Activated T-cell treated with anti-CD3 and anti-CD28 coated beads, Interleukin-2, amount 50 U/mL, for 24 hours (primary cell): ENCODE measurements around the gene LEMD1.

Source experiments
- DNase-seq: peaks from one replicate; pipeline ENCODE4 v3.0.0-alpha.2; 2020
- H3K27ac Mint-ChIP-seq: 2 replicates; pipeline ENCODE4 v1.8.0; 2020; ENCODE audit warnings: mild to moderate bottlenecking, mixed read lengths
- H3K27me3 Mint-ChIP-seq: 2 replicates; pipeline ENCODE4 v1.8.0; 2020; ENCODE audit warnings: mixed read lengths
- H3K36me3 Mint-ChIP-seq: 2 replicates; pipeline ENCODE4 v1.8.0; 2020; ENCODE audit warnings: low read depth, mixed read lengths
- H3K4me1 Mint-ChIP-seq: 2 replicates; pipeline ENCODE4 v1.8.0; 2020; ENCODE audit warnings: low read depth, mixed read lengths
- H3K4me3 Mint-ChIP-seq: 2 replicates; pipeline ENCODE4 v1.8.0; 2020; ENCODE audit warnings: mild to moderate bottlenecking, moderate library complexity, mixed read lengths
- H3K9me3 Mint-ChIP-seq: 2 replicates; pipeline ENCODE4 v1.8.0; 2020; ENCODE audit warnings: mixed read lengths

The LEMD1 gene

GRCh38 chr1:205351984-205352713 lies 69.7 kb downstream of the LEMD1 start:
- no peak overlapping the region for H3K27ac Mint-ChIP-seq
- H3K27me3 Mint-ChIP-seq, result peaks cover 17% of the 10 kb centered on the region
- DNase-seq, result no peak
- no peaks in the 10 kb centered on the region for H3K4me1 Mint-ChIP-seq
- no peaks in the 10 kb centered on the region for H3K36me3 Mint-ChIP-seq
- no peaks in the 10 kb centered on the region for H3K9me3 Mint-ChIP-seq
- H3K4me3 Mint-ChIP-seq, result no peak overlapping the region

GRCh38 chr1:205350691-205351141 lies 71.1 kb downstream of the LEMD1 start:
- Mint-ChIP-seq H3K27ac (no peak overlapping the region), H3K9me3 (no peaks in the 10 kb centered on the region), H3K36me3 (no peaks in the 10 kb centered on the region), H3K4me3 (no peak overlapping the region), H3K4me1 (no peaks in the 10 kb centered on the region), H3K27me3 (peaks cover 23% of the 10 kb centered on the region)
- no peak for DNase-seq

GRCh38 chr1:205350124-205350523 lies 71.7 kb downstream of the LEMD1 start:
- no peak overlapping the region for H3K27ac Mint-ChIP-seq
- H3K27me3 Mint-ChIP-seq, result peaks cover 29% of the 10 kb centered on the region
- no peak for DNase-seq
- no peaks in the 10 kb centered on the region for H3K4me1 Mint-ChIP-seq
- H3K4me3 Mint-ChIP-seq, result no peak overlapping the region
- no peaks in the 10 kb centered on the region for H3K36me3 Mint-ChIP-seq
- no peaks in the 10 kb centered on the region for H3K9me3 Mint-ChIP-seq

- peaks cover 8% of the 10 kb centered on the region for H3K4me1 Mint-ChIP-seq
- no peaks in the 10 kb centered on the region for H3K9me3 Mint-ChIP-seq
These were observed 73.0 kb downstream of the LEMD1 start for GRCh38 chr1:205348554-205349487.

GRCh38 chr1:205346956-205347574 lies 74.8 kb downstream of the LEMD1 start:
- Mint-ChIP-seq H3K4me3 (no peak overlapping the region), H3K36me3 (no peaks in the 10 kb centered on the region), H3K27ac (no peak overlapping the region), H3K27me3 (peaks cover 52% of the 10 kb centered on the region), H3K9me3 (no peaks in the 10 kb centered on the region), H3K4me1 (peaks cover 8% of the 10 kb centered on the region)
- no peak for DNase-seq

More at GRCh38 chr1:205348554-205349487, 73.0 kb downstream of the LEMD1 start:
- no peak overlapping the region for H3K4me3 Mint-ChIP-seq
- DNase-seq, result no peak
- no peaks in the 10 kb centered on the region for H3K36me3 Mint-ChIP-seq
- H3K27ac Mint-ChIP-seq, result no peak overlapping the region
- peaks cover 40% of the 10 kb centered on the region for H3K27me3 Mint-ChIP-seq

- no peaks in the 10 kb centered on the region for H3K9me3 Mint-ChIP-seq
- no peak overlapping the region for H3K4me3 Mint-ChIP-seq
- no peak for DNase-seq
- H3K4me1 Mint-ChIP-seq, result peaks cover 8% of the 10 kb centered on the region
- H3K27me3 Mint-ChIP-seq, result peaks cover 56% of the 10 kb centered on the region
- H3K27ac Mint-ChIP-seq, result no peak overlapping the region
- H3K36me3 Mint-ChIP-seq, result no peaks in the 10 kb centered on the region
These were observed 76.1 kb downstream of the LEMD1 start for GRCh38 chr1:205345761-205346160.

- Mint-ChIP-seq H3K4me3 (peak overlapping the region; percentile 66), H3K27me3 (peaks cover 56% of the 10 kb centered on the region), H3K4me1 (peaks cover 10% of the 10 kb centered on the region), H3K36me3 (no peaks in the 10 kb centered on the region), H3K9me3 (no peaks in the 10 kb centered on the region), H3K27ac (no peak overlapping the region)
- DNase-seq, result peak; percentile 61
These were observed 77.6 kb downstream of the LEMD1 start for GRCh38 chr1:205344066-205344928.

GRCh38 chr1:205343431-205344065 lies 78.3 kb downstream of the LEMD1 start:
- no peak overlapping the region for H3K4me3 Mint-ChIP-seq
- DNase-seq, result peak; percentile 42
- H3K27ac Mint-ChIP-seq, result no peak overlapping the region
- H3K36me3 Mint-ChIP-seq, result no peaks in the 10 kb centered on the region
- H3K27me3 Mint-ChIP-seq, result peaks cover 56% of the 10 kb centered on the region
- H3K9me3 Mint-ChIP-seq, result no peaks in the 10 kb centered on the region
- peaks cover 10% of the 10 kb centered on the region for H3K4me1 Mint-ChIP-seq

- Mint-ChIP-seq H3K4me1 (peaks cover 10% of the 10 kb centered on the region), H3K27me3 (peaks cover 53% of the 10 kb centered on the region), H3K27ac (no peak overlapping the region), H3K36me3 (no peaks in the 10 kb centered on the region), H3K4me3 (no peak overlapping the region), H3K9me3 (no peaks in the 10 kb centered on the region)
- no peak for DNase-seq
These were observed 78.9 kb downstream of the LEMD1 start for GRCh38 chr1:205342986-205343385.

GRCh38 chr1:205340676-205341075 lies 81.2 kb downstream of the LEMD1 start:
- no peaks in the 10 kb centered on the region for H3K9me3 Mint-ChIP-seq
- peaks cover 10% of the 10 kb centered on the region for H3K4me1 Mint-ChIP-seq
- H3K27ac Mint-ChIP-seq, result no peak overlapping the region
- H3K36me3 Mint-ChIP-seq, result no peaks in the 10 kb centered on the region
- H3K4me3 Mint-ChIP-seq, result no peak overlapping the region
- H3K27me3 Mint-ChIP-seq, result peaks cover 32% of the 10 kb centered on the region
- no peak for DNase-seq

- Mint-ChIP-seq H3K4me3 (no peak overlapping the region), H3K27ac (no peak overlapping the region), H3K4me1 (peaks cover 9% of the 10 kb centered on the region), H3K9me3 (no peaks in the 10 kb centered on the region), H3K36me3 (no peaks in the 10 kb centered on the region), H3K27me3 (peaks cover 22% of the 10 kb centered on the region)
- DNase-seq, result no peak
These were observed 82.1 kb downstream of the LEMD1 start for GRCh38 chr1:205339717-205340116.

GRCh38 chr1:205339197-205339702 lies 82.6 kb downstream of the LEMD1 start:
- Mint-ChIP-seq H3K4me3 (no peak overlapping the region), H3K36me3 (no peaks in the 10 kb centered on the region), H3K4me1 (peaks cover 4% of the 10 kb centered on the region), H3K27ac (no peak overlapping the region), H3K27me3 (peaks cover 18% of the 10 kb centered on the region), H3K9me3 (no peaks in the 10 kb centered on the region)
- DNase-seq, result no peak

- peaks cover 13% of the 10 kb centered on the region for H3K27me3 Mint-ChIP-seq
- peaks cover 2% of the 10 kb centered on the region for H3K4me1 Mint-ChIP-seq
- DNase-seq, result no peak
- H3K9me3 Mint-ChIP-seq, result no peaks in the 10 kb centered on the region
- no peaks in the 10 kb centered on the region for H3K36me3 Mint-ChIP-seq
- no peak overlapping the region for H3K27ac Mint-ChIP-seq
- H3K4me3 Mint-ChIP-seq, result no peak overlapping the region
These were observed 83.8 kb downstream of the LEMD1 start for GRCh38 chr1:205338011-205338410.
